ENCODE results near the gene ALPI. TPM values are rescaled to one million over a fixed set of nuclear protein-coding genes. Genes with fewer than 3 reads are reported as not detected.

The ALPI gene
- total and polyA plus RNA-seq, 2 donors = not detected

DNA sequence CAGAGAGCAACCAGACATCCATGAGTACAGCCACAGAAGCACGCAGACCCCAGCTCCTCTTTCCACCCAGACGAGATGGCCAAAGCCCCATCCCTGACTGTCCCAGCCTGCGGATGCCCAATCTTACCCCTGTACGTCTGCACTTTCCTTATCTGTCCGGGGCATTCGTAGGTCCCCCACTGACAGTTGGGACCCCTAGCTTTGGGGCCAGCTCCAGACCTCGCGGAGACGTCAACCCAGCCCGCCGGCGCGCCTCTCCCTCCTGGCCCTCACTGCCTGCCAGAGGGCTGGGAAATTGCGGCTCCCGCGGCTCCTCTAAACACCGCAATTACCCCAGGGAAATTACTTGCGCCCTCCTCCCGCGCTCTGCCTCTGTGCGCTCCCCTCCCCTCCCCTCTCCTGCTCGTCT lies 29.4 kb downstream of the ALPI start:
- H3K4me3 ChIP-seq (ENCODE audit: low read depth, low read length) = no peak overlapping the region
- WGBS = 6% methylated on average over 22 of the region's 22 CpGs
- DNase-seq (ENCODE audit: extremely low spot score) = no peak
- H3K27ac ChIP-seq (ENCODE audit: low read depth) = no peak overlapping the region
- H3K36me3 ChIP-seq (ENCODE audit: insufficient read depth) = no peaks in the 10 kb centered on the region
- H3K4me1 ChIP-seq (ENCODE audit: insufficient read depth) = no peaks in the 10 kb centered on the region

DNA sequence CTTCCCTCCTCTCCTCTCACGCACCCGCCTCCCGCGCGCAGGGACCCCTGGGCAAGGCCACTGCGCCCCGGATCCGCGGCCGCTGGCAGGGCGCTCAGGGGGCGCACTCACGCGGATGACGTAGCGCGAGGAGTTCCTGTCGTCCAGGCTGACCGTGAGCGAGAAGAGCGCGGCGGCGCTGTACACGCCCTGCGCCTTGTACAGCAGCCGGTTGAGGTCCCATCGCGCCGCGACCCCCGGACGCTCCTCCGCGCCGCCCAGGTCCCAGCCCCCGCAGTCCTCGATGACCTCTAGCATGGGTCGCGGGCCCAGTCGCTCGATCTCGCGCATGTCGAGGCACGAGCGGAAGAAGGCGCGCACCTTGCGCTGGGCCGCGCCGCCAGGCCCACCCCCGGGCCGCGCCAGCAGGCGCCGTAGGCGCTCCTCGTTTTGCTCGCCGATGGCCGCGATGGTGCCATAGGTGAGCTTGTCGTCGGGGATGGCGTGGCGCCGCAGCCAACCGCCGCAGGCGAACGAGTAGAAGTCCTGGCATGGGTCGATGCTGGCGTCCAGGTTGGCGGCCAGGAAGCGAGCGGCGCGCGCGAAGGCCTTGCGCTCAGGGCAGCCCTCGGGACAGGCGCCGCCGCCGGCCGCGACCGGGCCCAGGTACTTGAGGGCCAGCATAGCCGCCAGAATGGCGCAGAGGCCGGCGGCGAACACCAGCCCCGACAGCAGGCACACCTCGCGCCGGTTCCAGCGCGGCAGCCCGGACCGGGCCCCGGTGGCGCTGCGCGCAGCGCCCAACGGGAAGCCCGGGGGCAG lies 30.0 kb downstream of the ALPI start:
- Histone ChIP-seq H3K36me3 (ENCODE audit: insufficient read depth) (no peaks in the 10 kb centered on the region), H3K4me1 (ENCODE audit: insufficient read depth) (no peaks in the 10 kb centered on the region), H3K4me3 (ENCODE audit: low read depth, low read length) (no peak overlapping the region), H3K27ac (ENCODE audit: low read depth) (no peak overlapping the region)
- 2% methylated on average over 111 of the region's 111 CpGs for WGBS
- no peak for DNase-seq (ENCODE audit: extremely low spot score)

DNA sequence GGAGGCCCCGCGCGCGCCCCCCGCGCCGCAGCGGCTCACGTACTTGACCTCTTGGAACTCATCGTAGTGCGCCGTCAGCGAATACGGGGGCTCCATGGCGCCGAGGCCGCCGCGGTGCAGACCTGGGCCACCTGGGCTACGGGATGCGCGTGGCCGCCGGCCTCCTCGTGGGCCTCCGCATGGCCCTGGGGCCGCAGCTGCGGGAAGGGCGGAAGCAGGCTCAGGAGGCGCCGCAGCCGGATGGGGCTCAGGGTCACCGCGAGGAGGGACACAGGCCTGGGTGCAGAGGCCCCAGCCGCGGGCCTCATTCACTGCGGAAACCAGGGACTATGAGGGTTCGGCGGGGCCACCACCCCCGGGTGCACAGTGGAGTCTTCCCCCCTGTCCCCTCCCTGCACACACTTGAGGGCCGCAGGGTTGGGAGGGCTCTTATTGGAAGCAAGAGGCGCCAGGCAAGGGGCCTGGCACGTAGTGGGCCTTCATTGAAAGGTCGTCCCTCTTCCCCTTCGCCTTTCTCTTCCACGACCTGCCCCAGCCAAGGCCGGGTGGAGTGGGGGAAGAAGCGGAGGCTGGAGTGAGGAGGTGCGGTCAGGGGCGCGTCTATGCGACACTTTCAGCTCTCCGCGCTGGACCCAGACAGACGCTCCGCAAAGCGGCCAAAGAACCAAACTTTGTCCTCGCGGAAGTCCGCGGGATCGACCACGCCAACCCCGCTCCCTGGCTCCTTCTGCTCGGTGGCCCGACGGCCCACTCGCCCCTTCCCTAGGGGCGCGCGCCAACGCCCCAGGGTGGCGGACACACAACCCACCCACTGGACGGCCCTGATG lies 30.8 kb downstream of the ALPI start:
- Histone ChIP-seq H3K36me3 (ENCODE audit: insufficient read depth) (no peaks in the 10 kb centered on the region), H3K4me3 (ENCODE audit: low read depth, low read length) (no peak overlapping the region), H3K4me1 (ENCODE audit: insufficient read depth) (no peaks in the 10 kb centered on the region), H3K27ac (ENCODE audit: low read depth) (no peak overlapping the region)
- 3% methylated on average over 74 of the region's 74 CpGs for WGBS
- no peak for DNase-seq (ENCODE audit: extremely low spot score)

DNA sequence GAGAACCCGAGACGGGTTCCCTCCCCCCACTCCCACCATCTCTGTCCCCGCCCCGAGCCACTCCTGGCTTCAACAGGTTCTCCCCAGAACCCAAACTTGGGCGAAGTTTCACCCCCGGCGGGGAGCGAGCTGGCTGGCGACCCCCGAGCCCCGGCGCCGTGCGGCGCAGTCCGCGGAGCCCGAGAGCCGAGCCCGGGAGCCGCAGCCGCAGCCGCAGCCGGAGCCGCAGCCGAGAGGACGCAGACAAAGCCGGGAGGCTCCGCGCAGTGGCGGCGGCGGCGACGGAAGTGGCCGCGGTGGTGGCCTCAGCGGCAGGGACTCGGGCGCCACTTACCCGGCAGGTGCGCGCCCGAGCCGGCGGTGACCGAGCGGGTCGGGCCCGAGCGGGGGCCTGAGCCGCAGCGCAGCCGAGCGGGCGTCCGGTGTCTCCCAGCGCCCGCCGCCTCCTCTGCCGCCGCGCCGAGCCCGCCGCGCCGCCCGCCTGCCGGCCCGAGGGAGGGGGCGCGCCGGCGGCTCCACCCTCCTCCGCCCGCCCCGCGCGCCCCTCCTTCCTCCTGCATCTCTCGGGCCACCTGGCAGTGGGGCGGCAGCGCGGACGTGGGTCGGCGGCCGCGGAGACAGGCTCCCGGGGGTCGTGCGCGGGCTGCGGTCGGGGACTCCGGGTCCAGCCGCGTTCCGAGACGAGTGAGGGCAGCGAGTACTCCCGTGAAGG lies 31.6 kb downstream of the ALPI start, which contains the start of gene ECEL1:
Gene ECEL1, minus strand, starts transcription at position 450 of the 712 bp plus-strand sequence. CDS start 1,181 bp downstream, outside the sequence.
- no peaks in the 10 kb centered on the region for H3K36me3 ChIP-seq (ENCODE audit: insufficient read depth)
- WGBS = 2% methylated on average over 100 of the region's 102 CpGs
- no peak within 1 kb of the TSS for H3K27ac ChIP-seq (ENCODE audit: low read depth)
- no peak for DNase-seq (ENCODE audit: extremely low spot score)
- H3K4me1 ChIP-seq (ENCODE audit: insufficient read depth) = no peaks in the 10 kb centered on the region
- peak within 1 kb of the TSS; percentile 12 for H3K4me3 ChIP-seq (ENCODE audit: low read depth, low read length)

DNA sequence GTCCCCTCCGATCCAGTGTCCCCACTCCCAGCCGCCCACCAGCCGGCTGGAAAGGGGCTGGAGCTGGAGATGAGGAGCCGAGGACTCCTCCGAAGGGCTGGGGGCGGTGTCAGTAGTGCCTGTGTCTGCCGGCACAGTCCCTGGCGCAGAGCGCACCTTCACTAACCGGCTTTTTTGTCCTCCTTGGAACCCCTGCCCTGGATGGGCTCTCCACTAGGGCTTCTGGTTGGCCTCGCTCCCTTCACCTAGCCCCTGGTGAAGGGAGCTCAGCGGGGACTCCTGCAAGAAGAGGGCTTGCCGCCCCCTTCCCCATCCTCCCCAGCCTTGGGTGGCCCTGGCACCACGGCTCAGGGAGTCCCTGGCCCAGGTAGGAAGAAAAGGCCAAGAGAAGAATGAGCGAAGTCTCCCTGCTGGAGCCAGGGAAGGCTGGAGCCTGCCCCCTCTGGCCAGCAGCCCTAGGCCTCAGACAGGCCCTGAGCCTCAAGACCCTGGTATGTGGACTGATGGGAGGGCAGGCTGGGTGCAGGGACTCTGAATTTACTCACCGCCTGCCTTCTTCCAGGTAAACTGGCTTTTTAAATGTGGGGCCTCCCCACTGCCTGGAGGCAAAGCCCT lies 32.3 kb downstream of the ALPI start:
- Histone ChIP-seq H3K36me3 (ENCODE audit: insufficient read depth) (no peaks in the 10 kb centered on the region), H3K4me3 (ENCODE audit: low read depth, low read length) (no peak overlapping the region), H3K4me1 (ENCODE audit: insufficient read depth) (no peaks in the 10 kb centered on the region), H3K27ac (ENCODE audit: low read depth) (no peak overlapping the region)
- WGBS = 39% methylated on average over 16 of the region's 16 CpGs
- DNase-seq (ENCODE audit: extremely low spot score) = no peak

DNA sequence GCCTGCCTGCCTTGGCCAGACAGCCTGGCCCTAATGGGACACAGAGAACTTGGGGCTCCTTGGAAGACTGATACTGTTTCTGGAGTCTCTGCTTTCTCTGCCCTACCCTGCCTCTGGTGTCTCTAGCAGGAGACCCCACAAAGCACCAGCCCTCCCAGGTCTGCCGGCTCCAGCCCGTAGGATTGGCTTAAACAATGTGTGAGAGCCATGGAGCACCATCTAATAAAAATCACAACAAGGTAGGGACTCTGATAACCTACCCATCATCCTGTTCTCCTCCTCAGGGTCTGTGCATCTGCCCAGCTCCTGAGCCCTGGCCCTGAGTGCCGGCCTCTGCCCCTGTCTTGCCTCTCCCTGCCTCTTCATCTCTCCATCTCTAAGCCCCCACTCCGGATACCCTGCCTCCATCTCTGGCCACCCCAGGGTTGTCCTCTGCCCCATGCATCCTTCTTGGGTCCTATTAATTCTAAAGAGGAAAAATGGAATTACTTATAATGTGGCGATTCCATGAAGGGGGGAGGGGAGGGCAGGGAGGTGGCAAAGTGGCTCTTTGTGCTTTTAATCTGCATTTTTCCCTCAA lies 32.9 kb downstream of the ALPI start:
- Histone ChIP-seq H3K4me1 (ENCODE audit: insufficient read depth) (no peaks in the 10 kb centered on the region), H3K36me3 (ENCODE audit: insufficient read depth) (no peaks in the 10 kb centered on the region), H3K4me3 (ENCODE audit: low read depth, low read length) (no peak overlapping the region), H3K27ac (ENCODE audit: low read depth) (no peak overlapping the region)
- 81% methylated on average over 5 of the region's 5 CpGs for WGBS
- no peak for DNase-seq (ENCODE audit: extremely low spot score)

DNA sequence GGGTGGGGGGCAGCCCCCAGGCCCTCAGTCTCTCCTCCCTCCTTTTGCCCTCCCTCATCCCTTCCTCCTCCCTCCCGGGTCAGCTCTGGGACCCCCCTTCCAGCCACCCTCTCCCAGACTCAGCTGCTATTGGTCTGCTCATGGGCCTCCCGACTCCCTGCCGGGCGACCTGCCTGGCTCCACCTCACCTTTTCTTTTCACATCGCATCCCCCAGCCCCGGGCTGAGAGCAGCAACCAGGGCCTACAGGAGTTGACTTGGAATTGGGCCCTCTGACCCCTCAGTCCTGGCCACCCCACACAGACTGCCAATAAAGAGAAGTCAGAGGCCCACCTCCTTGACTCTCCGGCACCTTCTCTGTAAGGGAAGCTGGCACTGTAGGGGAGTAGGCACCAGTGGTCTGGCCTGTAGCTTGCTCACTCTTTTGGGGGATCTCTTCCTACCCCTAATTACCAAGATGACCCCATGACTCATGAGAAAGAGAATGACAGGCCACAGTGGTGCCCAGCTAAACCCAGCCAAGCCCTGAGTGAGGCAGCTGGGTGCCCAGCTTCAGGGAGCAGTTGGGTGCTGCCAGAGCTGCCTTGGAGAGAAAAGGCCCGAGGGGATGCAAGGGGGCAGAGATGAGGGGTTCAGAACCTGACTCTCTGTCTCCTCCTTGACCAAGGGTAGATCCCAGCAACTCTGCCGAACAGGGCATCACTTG lies 33.7 kb downstream of the ALPI start:
- Histone ChIP-seq H3K4me1 (ENCODE audit: insufficient read depth) (no peaks in the 10 kb centered on the region), H3K36me3 (ENCODE audit: insufficient read depth) (no peaks in the 10 kb centered on the region), H3K4me3 (ENCODE audit: low read depth, low read length) (no peak overlapping the region), H3K27ac (ENCODE audit: low read depth) (no peak overlapping the region)
- 70% methylated on average over 9 of the region's 9 CpGs for WGBS
- no peak for DNase-seq (ENCODE audit: extremely low spot score)

DNA sequence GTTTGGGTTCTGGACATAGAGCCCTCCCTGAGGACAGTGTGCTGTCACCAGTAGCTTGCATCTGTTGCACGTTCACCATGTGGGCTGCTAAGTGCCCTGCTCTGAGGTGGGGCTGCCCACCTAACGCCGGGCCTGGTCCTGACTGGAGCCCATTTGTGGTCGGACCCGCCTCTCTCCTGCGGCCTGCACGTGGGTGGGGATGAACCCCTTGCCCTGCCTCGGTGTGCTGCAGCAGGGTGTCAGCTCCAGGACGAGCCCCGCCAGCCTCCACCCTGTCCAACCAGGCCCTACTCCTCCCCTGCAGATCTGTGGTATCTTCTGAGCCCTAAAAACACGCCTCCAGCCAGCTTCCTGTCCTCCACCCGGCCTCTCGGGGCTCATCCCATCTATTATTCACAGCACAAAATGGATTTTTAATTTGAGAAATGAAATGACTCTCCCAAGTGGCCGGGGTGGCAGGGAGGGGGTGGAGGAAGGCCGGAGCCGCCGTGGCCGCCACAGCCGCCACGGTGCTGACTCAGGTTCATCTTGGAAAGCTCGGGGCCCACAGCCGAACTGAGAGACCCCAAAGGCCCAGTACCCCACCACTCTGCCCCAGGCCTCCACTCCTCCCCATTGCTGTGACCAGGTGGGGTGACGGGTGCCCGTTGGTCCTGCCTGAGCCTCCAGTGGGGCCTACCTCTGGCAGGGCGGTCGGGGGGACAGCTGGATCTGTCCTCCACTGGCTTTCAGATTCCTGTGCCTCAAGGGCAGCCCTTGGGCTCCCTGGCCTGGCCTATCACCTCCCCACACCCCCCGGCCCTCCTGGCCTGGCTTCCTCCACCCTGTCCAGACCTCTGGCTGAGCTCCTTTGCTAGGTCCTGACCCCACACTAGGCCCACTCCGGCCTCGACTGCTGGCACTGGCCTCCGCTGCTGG lies 34.5 kb downstream of the ALPI start:
- no peak for DNase-seq (ENCODE audit: extremely low spot score)
- H3K4me3 ChIP-seq (ENCODE audit: low read depth, low read length) = no peak overlapping the region
- H3K27ac ChIP-seq (ENCODE audit: low read depth) = no peak overlapping the region
- 86% methylated on average over 30 of the region's 30 CpGs for WGBS
- H3K36me3 ChIP-seq (ENCODE audit: insufficient read depth) = no peaks in the 10 kb centered on the region
- H3K4me1 ChIP-seq (ENCODE audit: insufficient read depth) = no peaks in the 10 kb centered on the region

DNA sequence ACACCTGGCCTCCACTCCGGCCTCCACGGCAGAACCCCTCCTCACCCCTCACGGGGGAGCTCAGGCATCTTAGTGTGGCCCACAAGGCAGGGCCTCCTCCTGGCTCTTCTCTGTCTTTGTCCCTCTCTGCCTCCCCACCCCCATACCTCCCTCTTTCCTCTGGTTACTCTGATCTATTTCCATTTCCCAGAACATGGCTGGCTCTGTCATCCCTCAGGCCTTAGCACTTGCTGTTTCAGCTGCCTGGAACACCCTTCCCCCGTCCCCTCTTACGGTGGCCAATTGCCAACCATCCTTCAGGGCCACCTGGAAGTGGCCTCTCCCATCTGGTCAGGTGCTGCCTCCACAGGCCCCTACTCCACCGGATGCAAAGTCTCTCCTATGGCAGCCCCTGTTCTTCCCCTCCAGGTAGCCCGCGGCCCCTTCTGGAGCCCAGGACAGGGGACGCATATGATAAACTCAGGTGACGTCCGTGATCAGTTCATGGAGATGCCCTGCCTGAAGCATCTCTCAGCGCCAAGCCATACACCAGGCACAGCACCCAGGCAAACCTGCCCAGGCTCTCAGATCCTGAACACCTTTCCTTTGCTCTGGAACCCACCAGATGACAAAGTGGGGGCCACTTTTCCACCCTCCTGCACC lies 35.3 kb downstream of the ALPI start:
- DNase-seq (ENCODE audit: extremely low spot score) = no peak
- Histone ChIP-seq H3K4me3 (ENCODE audit: low read depth, low read length) (no peak overlapping the region), H3K4me1 (ENCODE audit: insufficient read depth) (no peaks in the 10 kb centered on the region), H3K27ac (ENCODE audit: low read depth) (no peak overlapping the region), H3K36me3 (ENCODE audit: insufficient read depth) (no peaks in the 10 kb centered on the region)
- WGBS = 93% methylated on average over 12 of the region's 12 CpGs

DNA sequence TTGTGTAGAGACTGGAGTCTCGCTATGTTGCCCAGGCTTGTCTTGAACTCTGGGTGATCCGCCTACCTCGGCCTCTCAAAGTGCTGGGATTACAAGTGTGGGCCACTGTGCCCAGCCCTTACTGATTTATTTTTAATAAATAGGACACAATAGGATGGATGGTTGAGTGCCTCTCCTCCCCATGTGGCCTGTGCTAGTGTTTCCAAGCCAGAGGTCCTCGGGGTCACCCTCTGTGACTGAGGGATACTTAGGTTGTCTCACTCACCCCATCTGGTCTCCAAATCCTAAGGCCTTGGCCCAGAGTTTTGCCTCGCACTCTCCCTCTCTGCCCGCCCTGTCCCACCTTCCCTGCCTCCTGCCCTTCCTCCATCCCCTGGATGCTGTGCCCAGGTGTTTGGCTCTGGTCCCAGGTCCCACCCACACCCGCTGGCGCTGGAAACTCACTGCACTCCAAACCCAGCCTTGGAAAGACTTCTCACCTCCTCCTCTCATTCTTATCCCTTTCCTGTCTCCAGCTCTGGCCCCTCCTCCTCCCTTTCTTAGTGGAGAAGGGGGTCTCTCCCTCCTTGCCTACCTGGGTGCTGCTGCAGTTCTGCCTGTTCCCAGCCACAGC lies 36.4 kb downstream of the ALPI start:
- Histone ChIP-seq H3K36me3 (ENCODE audit: insufficient read depth) (no peaks in the 10 kb centered on the region), H3K4me1 (ENCODE audit: insufficient read depth) (no peaks in the 10 kb centered on the region), H3K27ac (ENCODE audit: low read depth) (no peak overlapping the region), H3K4me3 (ENCODE audit: low read depth, low read length) (no peak overlapping the region)
- DNase-seq (ENCODE audit: extremely low spot score) = no peak
- 73% methylated on average over 8 of the region's 8 CpGs for WGBS

DNA sequence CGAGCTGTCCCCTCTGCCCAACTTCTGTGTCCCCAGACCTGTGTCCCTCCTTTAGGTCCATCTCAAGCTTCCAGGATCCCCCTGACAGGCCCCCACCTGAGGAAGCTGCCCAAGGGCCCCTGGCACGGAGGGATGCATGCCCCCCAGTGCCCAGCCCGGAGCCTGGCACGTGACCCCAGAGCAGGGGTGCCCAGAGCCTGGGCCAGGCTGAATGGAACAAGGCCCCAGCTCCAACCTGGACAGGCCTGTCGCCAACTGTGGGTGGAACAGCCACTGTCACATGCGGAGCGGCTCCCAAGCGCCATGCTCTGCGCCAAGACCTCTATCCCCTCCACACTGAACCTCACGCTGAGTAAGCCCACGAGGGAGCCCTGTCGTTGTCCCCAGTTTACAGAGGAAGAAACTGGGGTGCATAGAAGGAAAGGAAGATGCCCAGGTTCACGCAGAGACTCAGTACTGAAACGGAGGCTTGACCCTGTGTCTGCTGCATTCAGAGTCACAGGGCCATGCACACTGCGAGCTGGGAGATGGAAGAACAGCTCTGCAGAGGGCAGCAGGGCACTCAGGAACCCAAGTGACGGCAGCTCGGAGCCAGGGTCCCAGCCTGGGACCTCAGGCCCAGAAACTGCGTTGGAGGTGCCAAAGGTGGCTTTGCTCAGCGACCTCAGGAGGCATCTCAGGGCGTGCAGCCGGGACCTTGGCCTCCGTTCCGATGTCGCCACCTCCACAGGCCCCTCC lies 37.2 kb downstream of the ALPI start:
- H3K27ac ChIP-seq (ENCODE audit: low read depth) = no peak overlapping the region
- 88% methylated on average over 24 of the region's 24 CpGs for WGBS
- DNase-seq (ENCODE audit: extremely low spot score) = no peak
- H3K36me3 ChIP-seq (ENCODE audit: insufficient read depth) = no peaks in the 10 kb centered on the region
- H3K4me3 ChIP-seq (ENCODE audit: low read depth, low read length) = no peak overlapping the region
- no peaks in the 10 kb centered on the region for H3K4me1 ChIP-seq (ENCODE audit: insufficient read depth)

All from urinary bladder (tissue), 4 donors.